GM18907 (cell line): ENCODE data around the gene CFAP92.
"Not testable (repeated sequence)": the region's sequence is repeated elsewhere in the genome, so short reads cannot be mapped to it uniquely, and the experiment has no call there.

Experiments
- ATAC-seq: cut with Tn5 transposase; IDR thresholded peaks from one replicate; pipeline ENCODE4 v1.9.1; 2021; ENCODE audit warnings: mild to moderate bottlenecking, moderate library complexity; ENCODE audit not compliant: unreplicated experiment

Gene CFAP92

GRCh38 chr3:128873244-128874022 lies 120.4 kb downstream of the CFAP92 start:
- ATAC-seq = no peak

- no peak for ATAC-seq
Measured at GRCh38 chr3:128872744-128873143, 121.1 kb downstream of the CFAP92 start.

- no peak for ATAC-seq
Measured at GRCh38 chr3:128872282-128872681, 121.6 kb downstream of the CFAP92 start.

GRCh38 chr3:128870347-128870746 lies 123.5 kb downstream of the CFAP92 start:
- no peak for ATAC-seq

GRCh38 chr3:128867200-128868125 lies 126.4 kb downstream of the CFAP92 start:
- no peak for ATAC-seq

GRCh38 chr3:128864849-128865804 lies 128.7 kb downstream of the CFAP92 start:
- not testable (repeated sequence) for ATAC-seq

GRCh38 chr3:128864351-128864811 lies 129.5 kb downstream of the CFAP92 start:
- no peak for ATAC-seq

- ATAC-seq = no peak
Measured at GRCh38 chr3:128863560-128863959, 130.3 kb downstream of the CFAP92 start.

- ATAC-seq = no peak
Measured at GRCh38 chr3:128861491-128861890, 132.4 kb downstream of the CFAP92 start.
